Liver (tissue), 3 donors: Measurements from ENCODE around the gene SLX9.

ENCODE experiments used
- ATF3 ChIP-seq: IDR thresholded peaks from 2 replicates; pipeline ENCODE4 v1.6.1; 2016; ENCODE audit warnings: antibody characterized with exemption
- CTCF ChIP-seq: fragments of 150-350 bp; IDR thresholded peaks from 2 replicates; pipeline ENCODE4 v1.5.1; 2017; ENCODE audit warnings: improper control_type of control experiment, low read depth, low read length; ENCODE audit not compliant: missing input control
- EGR1 ChIP-seq, 2 donors: IDR thresholded peaks; 2 replicates each; pipeline ENCODE4 v1.6.1; 2016 to 2018; ENCODE audit warnings: antibody characterized with exemption in 2 of 2, low read depth in 2 of 2
- FOXA1 ChIP-seq: IDR thresholded peaks from 2 replicates; pipeline ENCODE4 v1.6.1; 2016; ENCODE audit warnings: antibody characterized with exemption
- FOXA2 ChIP-seq: IDR thresholded peaks from 2 replicates; pipeline ENCODE4 v1.6.1; 2016; ENCODE audit warnings: antibody characterized with exemption
- GABPA ChIP-seq, 2 donors: IDR thresholded peaks in 1 of 2; conservative IDR thresholded peaks in 1 of 2; 2 replicates each; pipeline ENCODE4 v1.6.1; 2016; ENCODE audit warnings: antibody characterized with exemption in 2 of 2, mild to moderate bottlenecking in 1 of 2, moderate library complexity in 1 of 2
- HNF4G ChIP-seq: IDR thresholded peaks from 2 replicates; pipeline ENCODE4 v1.6.1; 2016; ENCODE audit warnings: antibody characterized with exemption
- MAX ChIP-seq: IDR thresholded peaks from 2 replicates; pipeline ENCODE4 v1.6.1; 2016; ENCODE audit warnings: antibody characterized with exemption
- RAD21 ChIP-seq, 2 donors: IDR thresholded peaks; 2 replicates each; pipeline ENCODE4 v1.6.1; 2016; ENCODE audit warnings: antibody characterized with exemption in 2 of 2, mild to moderate bottlenecking in 2 of 2
- RXRA ChIP-seq, 2 donors: IDR thresholded peaks; 2 replicates each; pipeline ENCODE4 v1.6.1; 2017 to 2018; ENCODE audit warnings: antibody characterized with exemption in 2 of 2, mild to moderate bottlenecking in 1 of 2
- SP1 ChIP-seq: IDR thresholded peaks from 2 replicates; pipeline ENCODE4 v1.6.1; 2018; ENCODE audit warnings: antibody characterized with exemption, mild to moderate bottlenecking
- TAF1 ChIP-seq: conservative IDR thresholded peaks from 2 replicates; pipeline ENCODE4 v1.6.1; 2016; ENCODE audit warnings: antibody characterized with exemption, mild to moderate bottlenecking
- YY1 ChIP-seq: IDR thresholded peaks from 2 replicates; pipeline ENCODE4 v1.6.1; 2016; ENCODE audit warnings: antibody characterized with exemption, mild to moderate bottlenecking
- TF ChIP-seq, protein P1 (sequence below): IDR thresholded peaks from 2 replicates; pipeline ENCODE4 v1.6.1; 2016; ENCODE audit warnings: antibody characterized with exemption, mild to moderate bottlenecking
- donor health status: healthy.
- donor health status: healthy.

DNA sequence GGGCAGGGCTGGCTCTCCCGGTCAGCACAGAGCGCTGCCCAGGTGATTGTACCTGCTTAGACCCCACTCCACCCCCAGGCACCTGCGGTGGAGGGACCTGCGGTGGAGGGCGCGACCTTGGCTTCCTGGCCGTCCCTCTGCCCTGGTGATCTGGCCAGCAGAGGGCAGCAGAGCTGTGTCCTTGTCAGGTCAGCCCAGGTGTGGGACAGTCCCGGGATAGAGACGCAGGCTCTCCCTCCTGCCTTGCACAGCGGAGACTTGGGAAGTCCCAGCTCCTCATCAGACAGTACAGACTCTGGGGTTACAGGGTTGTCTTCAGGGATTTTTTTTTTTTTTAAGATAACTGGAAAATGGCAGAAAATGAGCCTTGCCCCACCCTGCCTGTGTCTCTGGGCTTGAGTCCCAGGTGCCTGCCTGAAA, 10.0 kb downstream of the SLX9 start:
- TF ChIP-seq CTCF = peak; percentile 88
- TF ChIP-seq YY1 = no peak
- peak; percentile 87 to 95 for TF ChIP-seq RAD21 (IDR thresholded peaks at IDR 0.05)
- TF ChIP-seq SP1 = no peak
- TF ChIP-seq FOXA1 = no peak
- TF ChIP-seq, protein P1, sequence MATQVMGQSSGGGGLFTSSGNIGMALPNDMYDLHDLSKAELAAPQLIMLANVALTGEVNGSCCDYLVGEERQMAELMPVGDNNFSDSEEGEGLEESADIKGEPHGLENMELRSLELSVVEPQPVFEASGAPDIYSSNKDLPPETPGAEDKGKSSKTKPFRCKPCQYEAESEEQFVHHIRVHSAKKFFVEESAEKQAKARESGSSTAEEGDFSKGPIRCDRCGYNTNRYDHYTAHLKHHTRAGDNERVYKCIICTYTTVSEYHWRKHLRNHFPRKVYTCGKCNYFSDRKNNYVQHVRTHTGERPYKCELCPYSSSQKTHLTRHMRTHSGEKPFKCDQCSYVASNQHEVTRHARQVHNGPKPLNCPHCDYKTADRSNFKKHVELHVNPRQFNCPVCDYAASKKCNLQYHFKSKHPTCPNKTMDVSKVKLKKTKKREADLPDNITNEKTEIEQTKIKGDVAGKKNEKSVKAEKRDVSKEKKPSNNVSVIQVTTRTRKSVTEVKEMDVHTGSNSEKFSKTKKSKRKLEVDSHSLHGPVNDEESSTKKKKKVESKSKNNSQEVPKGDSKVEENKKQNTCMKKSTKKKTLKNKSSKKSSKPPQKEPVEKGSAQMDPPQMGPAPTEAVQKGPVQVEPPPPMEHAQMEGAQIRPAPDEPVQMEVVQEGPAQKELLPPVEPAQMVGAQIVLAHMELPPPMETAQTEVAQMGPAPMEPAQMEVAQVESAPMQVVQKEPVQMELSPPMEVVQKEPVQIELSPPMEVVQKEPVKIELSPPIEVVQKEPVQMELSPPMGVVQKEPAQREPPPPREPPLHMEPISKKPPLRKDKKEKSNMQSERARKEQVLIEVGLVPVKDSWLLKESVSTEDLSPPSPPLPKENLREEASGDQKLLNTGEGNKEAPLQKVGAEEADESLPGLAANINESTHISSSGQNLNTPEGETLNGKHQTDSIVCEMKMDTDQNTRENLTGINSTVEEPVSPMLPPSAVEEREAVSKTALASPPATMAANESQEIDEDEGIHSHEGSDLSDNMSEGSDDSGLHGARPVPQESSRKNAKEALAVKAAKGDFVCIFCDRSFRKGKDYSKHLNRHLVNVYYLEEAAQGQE = no peak
- TF ChIP-seq EGR1 (IDR thresholded peaks at IDR 0.05; ENCODE audit: low read depth in 2 of 2) = no peak
- no peak for TF ChIP-seq GABPA (IDR thresholded peaks at IDR 0.05 in 1 of 2, conservative IDR thresholded peaks at IDR 0.05 in 1 of 2)
- no peak for TF ChIP-seq ATF3
- no peak for TF ChIP-seq MAX
- no peak for TF ChIP-seq TAF1
- no peak for TF ChIP-seq HNF4G
- TF ChIP-seq FOXA2 = no peak
- TF ChIP-seq RXRA (IDR thresholded peaks at IDR 0.05) = no peak
